GM23338 (cell line): ENCODE data around the gene PHKA2. TPM values are rescaled to one million over a fixed set of nuclear protein-coding genes. Genes with fewer than 3 reads are reported as not detected.

ENCODE experiments used
- ATAC-seq: fragments of 200-7000 bp; cut with Tn5 transposase; 3 replicates; pipeline ENCODE4 v1.9.1; 2020
- DNase-seq: peaks from one replicate; pipeline ENCODE4 v3.0.0-alpha.2; 2015; ENCODE audit warnings: low spot score
- H2AFZ ChIP-seq: fragments of 200-600 bp; sonication (generic); 2 replicates; pipeline ENCODE4 v1.8.0; 2016; ENCODE audit warnings: antibody characterized with exemption, mild to moderate bottlenecking, moderate library complexity
- H3F3A ChIP-seq: fragments of 200-600 bp; sonication (generic); replicated peaks from 2 replicates; pipeline ENCODE4 v1.8.0; 2017; ENCODE audit warnings: antibody characterized with exemption, mixed run types, low read depth
- H3K27ac ChIP-seq: fragments of 200-600 bp; sonication (generic); 2 replicates; pipeline ENCODE4 v1.6.1; 2016; ENCODE audit warnings: low read depth
- H3K27me3 ChIP-seq: fragments of 200-600 bp; sonication (generic); 2 replicates; pipeline ENCODE4 v1.8.0; 2016; ENCODE audit warnings: mild to moderate bottlenecking, mixed run types, moderate library complexity; ENCODE audit not compliant: insufficient read depth
- H3K36me3 ChIP-seq: fragments of 200-600 bp; sonication (generic); 2 replicates; pipeline ENCODE4 v1.8.0; 2016; ENCODE audit warnings: mild to moderate bottlenecking; ENCODE audit not compliant: insufficient read depth
- H3K4me1 ChIP-seq: fragments of 200-600 bp; sonication (generic); 2 replicates; pipeline ENCODE4 v1.8.0; 2016; ENCODE audit warnings: mild to moderate bottlenecking, moderate library complexity; ENCODE audit not compliant: insufficient read depth
- H3K4me2 ChIP-seq: fragments of 200-600 bp; sonication (generic); 2 replicates; pipeline ENCODE4 v1.7.1; 2017; ENCODE audit warnings: mixed run types
- H3K4me3 ChIP-seq: fragments of 200-600 bp; sonication (generic); 2 replicates; pipeline ENCODE4 v1.6.1; 2016; ENCODE audit warnings: mixed run types
- H3K79me2 ChIP-seq: fragments of 200-600 bp; sonication (generic); replicated peaks from 2 replicates; pipeline ENCODE4 v1.8.0; 2017; ENCODE audit warnings: mild to moderate bottlenecking; ENCODE audit not compliant: insufficient read depth
- H3K9me2 ChIP-seq: fragments of 200-600 bp; sonication (generic); 2 replicates; pipeline ENCODE4 v1.8.0; 2017; ENCODE audit not compliant: insufficient read depth
- H4K20me1 ChIP-seq: fragments of 200-600 bp; sonication (generic); replicated peaks from 2 replicates; pipeline ENCODE4 v1.8.0; 2017; ENCODE audit warnings: mild to moderate bottlenecking; ENCODE audit not compliant: insufficient read depth
- H3K27ac Mint-ChIP-seq: 2 replicates; pipeline ENCODE4 v1.8.0; 2020; ENCODE audit warnings: inconsistent platforms, mild to moderate bottlenecking, moderate library complexity, mixed read lengths
- H3K27me3 Mint-ChIP-seq: 3 replicates; pipeline ENCODE4 v1.8.0; 2022; ENCODE audit warnings: low read depth, mild to moderate bottlenecking, moderate library complexity, mixed read lengths, inconsistent platforms; ENCODE audit not compliant: insufficient read depth, poor library complexity
- H3K36me3 Mint-ChIP-seq: 3 replicates; pipeline ENCODE4 v1.8.0; 2021; ENCODE audit warnings: low read depth, mild to moderate bottlenecking, inconsistent platforms, moderate library complexity, mixed read lengths
- H3K4me1 Mint-ChIP-seq: 3 replicates; pipeline ENCODE4 v1.8.0; 2020; ENCODE audit warnings: mild to moderate bottlenecking, inconsistent platforms, mixed read lengths
- H3K4me3 Mint-ChIP-seq: 3 replicates; pipeline ENCODE4 v1.8.0; 2021; ENCODE audit warnings: moderate library complexity, mild to moderate bottlenecking, inconsistent platforms, mixed read lengths
- H3K9me3 Mint-ChIP-seq: 3 replicates; pipeline ENCODE4 v1.8.0; 2020; ENCODE audit warnings: moderate library complexity, mild to moderate bottlenecking, inconsistent platforms, mixed read lengths
- CREB1 ChIP-seq: fragments of 250-450 bp; sonication (Bioruptor Pico); IDR thresholded peaks from 2 replicates; pipeline ENCODE4 v1.5.0; 2020; ENCODE audit warnings: low read depth, mild to moderate bottlenecking, moderate library complexity
- CTCF ChIP-seq, 2 experiments: fragments of 200-600 bp in 1 of 2; sonication (generic) in 1 of 2; conservative IDR thresholded peaks; 2 replicates each; pipeline versions ENCODE4 v1.5.1 to v1.6.1; 2016 to 2017; ENCODE audit warnings: antibody characterized with exemption in 2 of 2, low read depth in 2 of 2, mild to moderate bottlenecking in 2 of 2, moderate library complexity in 1 of 2
- ETS1 ChIP-seq: IDR thresholded peaks from 2 replicates; pipeline ENCODE4 v1.6.1; 2016; ENCODE audit warnings: antibody characterized with exemption
- EZH2 ChIP-seq: fragments of 200-600 bp; sonication (generic); IDR thresholded peaks from one replicate; pipeline ENCODE4 v1.8.0; 2017; ENCODE audit warnings: antibody characterized with exemption, mild to moderate bottlenecking, low read depth; ENCODE audit not compliant: unreplicated experiment
- EZH2phosphoT487 ChIP-seq: fragments of 200-600 bp; sonication (generic); IDR thresholded peaks from one replicate; pipeline ENCODE4 v1.8.1; 2018; ENCODE audit warnings: antibody characterized with exemption; ENCODE audit not compliant: unreplicated experiment
- JUNB ChIP-seq: IDR thresholded peaks from one replicate; pipeline ENCODE4 v1.6.1; 2016; ENCODE audit warnings: antibody characterized with exemption; ENCODE audit not compliant: unreplicated experiment
- NANOG ChIP-seq: IDR thresholded peaks from 2 replicates; pipeline ENCODE4 v1.6.1; 2016; ENCODE audit warnings: antibody characterized with exemption, borderline replicate concordance
- POLR2AphosphoS5 ChIP-seq: IDR thresholded peaks from 2 replicates; pipeline ENCODE4 v1.6.1; 2016; ENCODE audit warnings: antibody characterized with exemption, low read depth
- REST ChIP-seq: IDR thresholded peaks from one replicate; pipeline ENCODE4 v1.6.1; 2018; ENCODE audit warnings: antibody characterized with exemption; ENCODE audit not compliant: unreplicated experiment
- STAT1 ChIP-seq: IDR thresholded peaks from one replicate; pipeline ENCODE4 v1.6.1; 2016; ENCODE audit warnings: antibody characterized with exemption; ENCODE audit not compliant: unreplicated experiment
- ZNF114 ChIP-seq: fragments of 250-450 bp; sonication (Bioruptor Pico); IDR thresholded peaks from 2 replicates; pipeline ENCODE4 v1.5.0; 2020; ENCODE audit warnings: mild to moderate bottlenecking, moderate library complexity
- ZNF331 ChIP-seq: fragments of 250-450 bp; sonication (Bioruptor Pico); IDR thresholded peaks from 2 replicates; pipeline ENCODE4 v1.5.0; 2020; ENCODE audit warnings: low read depth, mild to moderate bottlenecking, moderate library complexity
- ZNF462 ChIP-seq: fragments of 250-450 bp; sonication (Bioruptor Pico); IDR thresholded peaks from 2 replicates; pipeline ENCODE4 v1.5.0; 2020; ENCODE audit warnings: mild to moderate bottlenecking, moderate library complexity
- polyA plus RNA-seq: library from polyadenylated mRNA; unstranded; fragments of >200 nt; fragmentation: Nextera tagmentation; extraction: Ambion mirVana; gene quantifications from 2 replicates; pipeline ENCODE4 v1.2.1, GENCODE V29; 2016
- total RNA-seq: library from RNA; depleted of rRNA; stranded (reverse); fragments of >200 nt; shearing (Covaris generic); gene quantifications from 2 replicates; pipeline ENCODE4 v1.2.3, GENCODE V29; 2014

Gene PHKA2
- total and polyA plus RNA-seq, 2 experiments from 2014 or later: 8.0 to 23.9 TPM

GRCh38 chrX:18895189-18895951, 88.5 kb downstream of the PHKA2 start:
- Histone ChIP-seq H2AFZ (no peak overlapping the region), H3K27ac (no peak overlapping the region), H3K4me3 (no peak overlapping the region), H3K36me3 (no peaks in the 10 kb centered on the region), H3K9me2 (no peaks in the 10 kb centered on the region), H3F3A (no peaks in the 10 kb centered on the region), H4K20me1 (no peaks in the 10 kb centered on the region), H3K4me2 (no peak overlapping the region), H3K4me1 (no peaks in the 10 kb centered on the region), H3K79me2 (no peaks in the 10 kb centered on the region), H3K27me3 (no peaks in the 10 kb centered on the region)
- Mint-ChIP-seq H3K36me3 (peaks cover under 1% of the 10 kb centered on the region; the same call in 1 of the 3 replicates), H3K27me3 (peaks cover 2% of the 10 kb centered on the region), H3K9me3 (no peaks in the 10 kb centered on the region), H3K4me3 (no peak overlapping the region), H3K4me1 (peaks cover 3% of the 10 kb centered on the region), H3K27ac (no peak overlapping the region)
- no peak for TF ChIP-seq EZH2phosphoT487
- TF ChIP-seq STAT1: no peak
- TF ChIP-seq CREB1 (CRISPR knock-in tag): no peak
- TF ChIP-seq ZNF462: no peak
- TF ChIP-seq ETS1: no peak
- no peak for TF ChIP-seq ZNF114 (CRISPR knock-in tag)
- no peak for TF ChIP-seq REST
- no peak; a peak in 1 of 4 replicates for TF ChIP-seq CTCF (conservative IDR thresholded peaks at IDR 0.05; ENCODE audit: low read depth in 2 of 2)
- no peak for TF ChIP-seq POLR2AphosphoS5
- no peak for TF ChIP-seq EZH2
- TF ChIP-seq JUNB: no peak
- no peak for TF ChIP-seq NANOG
- TF ChIP-seq ZNF331 (CRISPR knock-in tag): no peak
- ATAC-seq (no peak), DNase-seq (no peak)
